ENCODE results near the gene OR6A2.

OR6A2 gene

GRCh38 chr11:6755953-6756347, 43.5 kb downstream of the OR6A2 start:
- DNase-seq (ENCODE audit: low read depth) = no peak

GRCh38 chr11:6755303-6755952, 44.1 kb downstream of the OR6A2 start:
- DNase-seq (ENCODE audit: low read depth) = peak; percentile 20

GRCh38 chr11:6747097-6747668, 52.3 kb downstream of the OR6A2 start:
- DNase-seq (ENCODE audit: low read depth) = no peak

- no peak for DNase-seq (ENCODE audit: low read depth)
These were observed 52.9 kb downstream of the OR6A2 start for GRCh38 chr11:6746626-6747025.

GRCh38 chr11:6746086-6746618, 53.3 kb downstream of the OR6A2 start:
- peak; percentile 22 for DNase-seq (ENCODE audit: low read depth)

GRCh38 chr11:6745465-6746015, 53.9 kb downstream of the OR6A2 start:
- DNase-seq (ENCODE audit: low read depth) = no peak

- DNase-seq (ENCODE audit: low read depth) = no peak
These were observed 54.5 kb downstream of the OR6A2 start for GRCh38 chr11:6745018-6745417.

- no peak for DNase-seq (ENCODE audit: low read depth)
These were observed 57.2 kb downstream of the OR6A2 start for GRCh38 chr11:6742260-6742659.

All from activated T-cell treated with anti-CD3 and anti-CD28 coated beads for 1 hour (primary cell).